Mucosa of descending colon (tissue), 3 donors: ENCODE results near the gene INIP. TPM values are rescaled to one million over a fixed set of nuclear protein-coding genes. Genes with fewer than 3 reads are reported as not detected.

Source experiments
- ATAC-seq: fragments of 200-7000 bp; cut with Tn5 transposase; one replicate; pipeline ENCODE4 v1.9.1; 2020; ENCODE audit warnings: mild to moderate bottlenecking, moderate library complexity
- DNase-seq, 3 donors: peaks; one replicate each; pipeline ENCODE4 v3.0.0-alpha.2; 2020
- H3K36me3 ChIP-seq: fragments of 200-600 bp; one replicate; pipeline ENCODE4 v1.8.0; 2021; ENCODE audit warnings: low read depth, mild to moderate bottlenecking
- H3K4me1 ChIP-seq: fragments of 200-600 bp; one replicate; pipeline ENCODE4 v1.8.0; 2021; ENCODE audit warnings: low read depth, mild to moderate bottlenecking
- H3K4me3 ChIP-seq: fragments of 200-600 bp; one replicate; pipeline ENCODE4 v1.8.0; 2021; ENCODE audit warnings: mild to moderate bottlenecking
- H3K9me3 ChIP-seq: fragments of 200-600 bp; one replicate; pipeline ENCODE4 v1.8.0; 2021; ENCODE audit warnings: mild to moderate bottlenecking
- CTCF ChIP-seq: fragments of 200-600 bp; IDR thresholded peaks from one replicate; pipeline ENCODE4 v1.8.0; 2022; ENCODE audit warnings: antibody characterized with exemption, mild to moderate bottlenecking
- intact Hi-C, 2 donors: fragments of 100-400 bp; cut with DNase I in 1 of 2; cut with micrococcal nuclease in 1 of 2; formaldehyde crosslinking; loops; one replicate each; pipeline versions ENCODE4 v1.11.0 to v1.11.1; 2022; cut with DNase I, micrococcal nuclease
- long read RNA-seq, 2 donors: library from polyadenylated mRNA; unstranded; transcript quantifications; one replicate each; pipeline ENCODE4 v2.0.0, GENCODE V29; 2019 to 2021
- total RNA-seq, 3 donors: library from RNA; stranded (reverse); fragmentation: NEBNext Ultra II Directional in 2 of 3; extraction: Animal tissue kit (Norgen Biotek cat#: 25700) in 2 of 3; gene quantifications; one replicate each; pipeline versions ENCODE4 v1.2.1 to v1.2.4, GENCODE V29; 2021 to 2023
- donor health status: DM: no; HTN: no; CAD: no; lungs with moderate emphysema.
- donor health status: DM: no; HTN: no; CAD: no.
- donor health status: DM: no; HTN: yes; CAD: no.

INIP gene
- total RNA-seq = 10 to 100 TPM; 25.6 to 36.4 (median 30.6) TPM
- long read RNA-seq, donor 1, full-length matches to known transcripts = 9 of 16 reads
- long read RNA-seq, donor 1, partial matches to known transcripts = 0 of 16 reads
- long read RNA-seq, donor 1, other reads (novel, unspliced or antisense) = 7 of 16 reads
- long read RNA-seq, donor 2, full-length matches to known transcripts = 18 of 28 reads
- long read RNA-seq, donor 2, partial matches to known transcripts = 0 of 28 reads
- long read RNA-seq, donor 2, other reads (novel, unspliced or antisense) = 10 of 28 reads

GRCh38 chr9:112717661-112718331, at the start of gene INIP:
INIP (minus strand) TSS chr9:112718117; CDS start chr9:112716485, 1,632 bp downstream.
- ATAC-seq (peak; percentile 97), DNase-seq (peak; percentile 97 to 98 (median 98))
- H3K4me3 ChIP-seq = peak within 1 kb of the TSS; percentile 56

GRCh38 chr9:112765281-112765680, 47.4 kb upstream of the INIP start:
- DNase-seq (no peak), ATAC-seq (no peak)
- intact Hi-C loops = no loop called here
- no peak for TF ChIP-seq CTCF
- H3K9me3 ChIP-seq = no peaks in the 10 kb centered on the region
- H3K4me3 ChIP-seq = no peak overlapping the region
- no peaks in the 10 kb centered on the region for H3K36me3 ChIP-seq
- H3K4me1 ChIP-seq = no peaks in the 10 kb centered on the region

More at GRCh38 chr9:112717661-112718331, at the start of gene INIP:
- no peak for TF ChIP-seq CTCF
- H3K4me1 ChIP-seq = peaks cover 10% of the 10 kb centered on the region
- intact Hi-C loops = no loop called here
- no peaks in the 10 kb centered on the region for H3K9me3 ChIP-seq
- no peaks in the 10 kb centered on the region for H3K36me3 ChIP-seq

GRCh38 chr9:112764837-112765236, 46.9 kb upstream of the INIP start:
- DNase-seq (peak in 2 of 3 donors; percentile 59 to 74), ATAC-seq (peak; percentile 98)
- Histone ChIP-seq H3K4me1 (no peaks in the 10 kb centered on the region), H3K9me3 (no peaks in the 10 kb centered on the region), H3K36me3 (no peaks in the 10 kb centered on the region), H3K4me3 (no peak overlapping the region)
- intact Hi-C loops = no loop called here
- no peak for TF ChIP-seq CTCF

GRCh38 chr9:112764344-112764743, 46.4 kb upstream of the INIP start:
- intact Hi-C loops = no loop called here
- ATAC-seq = peak; percentile 15

More at GRCh38 chr9:112764344-112764743, 46.4 kb upstream of the INIP start:
- TF ChIP-seq CTCF = no peak
- H3K9me3 ChIP-seq = no peaks in the 10 kb centered on the region
- H3K4me1 ChIP-seq = no peaks in the 10 kb centered on the region
- no peak overlapping the region for H3K4me3 ChIP-seq
- DNase-seq = no peak
- no peaks in the 10 kb centered on the region for H3K36me3 ChIP-seq
